Transverse colon (tissue), 3 donors: ENCODE measurements around the gene ZNF414.

ENCODE experiments used
- CTCF ChIP-seq, 5 experiments: fragments of 200-600 bp in 3 of 5; fragments of 450-650 bp in 2 of 5; sonication (generic) in 3 of 5; IDR thresholded peaks; 1 replicate in 2 of 5; 2 replicates in 3 of 5; pipeline ENCODE4 v1.5.1; 2016 to 2017; ENCODE audit warnings: antibody characterized with exemption in 5 of 5, inconsistent platforms in 3 of 5, mild to moderate bottlenecking in 2 of 5, moderate library complexity in 1 of 5
- EP300 ChIP-seq: sonication (generic); formaldehyde crosslinking; IDR thresholded peaks from one replicate; pipeline ENCODE4 v1.6.1; 2017; ENCODE audit warnings: antibody characterized with exemption, low read depth

GRCh38 chr19:8501981-8502380, 12.0 kb downstream of the ZNF414 start:
- TF ChIP-seq CTCF (IDR thresholded peaks at IDR 0.05) (no peak), EP300 (no peak)
